MM.1S (cell line): ENCODE measurements around the gene SMYD5.
"Not testable (repeated sequence)": the region's sequence is repeated elsewhere in the genome, so short reads cannot be mapped to it uniquely, and the experiment has no call there.

Experiments used
- EZH2 ChIP-seq: fragments of 300-600 bp; sonication (generic); optimal IDR thresholded peaks from 2 replicates; pipeline ENCODE3; 2017; ENCODE audit warnings: low read depth, mild to moderate bottlenecking, antibody characterized with exemption, low read length, mixed read lengths
- TF ChIP-seq, protein P1 (sequence below): fragments of 300-600 bp; sonication (generic); IDR thresholded peaks from 2 replicates; pipeline ENCODE4 v1.5.1; 2016; ENCODE audit warnings: antibody characterized with exemption, low read length, mixed read lengths

DNA sequence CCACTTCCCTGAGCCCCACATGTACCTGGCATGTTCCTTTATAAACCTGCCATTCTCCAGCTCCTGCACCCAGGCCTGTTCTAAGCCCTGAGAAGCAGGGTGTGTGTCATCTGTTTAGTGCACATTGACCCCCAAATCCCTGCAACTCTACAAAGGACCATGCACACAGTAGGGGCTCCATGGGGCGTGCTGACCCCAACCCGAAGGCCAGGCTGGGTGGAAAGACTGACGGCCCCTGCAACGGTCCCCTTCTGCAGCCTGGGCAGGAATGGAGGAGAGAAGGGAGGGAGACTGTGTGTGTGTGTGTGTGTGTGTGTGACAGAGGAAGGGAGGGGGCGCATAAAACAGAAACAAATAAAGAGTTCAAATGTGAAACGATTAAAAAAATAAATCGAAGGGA lies 43.7 kb upstream of the SMYD5 start:
- TF ChIP-seq, protein P1, sequence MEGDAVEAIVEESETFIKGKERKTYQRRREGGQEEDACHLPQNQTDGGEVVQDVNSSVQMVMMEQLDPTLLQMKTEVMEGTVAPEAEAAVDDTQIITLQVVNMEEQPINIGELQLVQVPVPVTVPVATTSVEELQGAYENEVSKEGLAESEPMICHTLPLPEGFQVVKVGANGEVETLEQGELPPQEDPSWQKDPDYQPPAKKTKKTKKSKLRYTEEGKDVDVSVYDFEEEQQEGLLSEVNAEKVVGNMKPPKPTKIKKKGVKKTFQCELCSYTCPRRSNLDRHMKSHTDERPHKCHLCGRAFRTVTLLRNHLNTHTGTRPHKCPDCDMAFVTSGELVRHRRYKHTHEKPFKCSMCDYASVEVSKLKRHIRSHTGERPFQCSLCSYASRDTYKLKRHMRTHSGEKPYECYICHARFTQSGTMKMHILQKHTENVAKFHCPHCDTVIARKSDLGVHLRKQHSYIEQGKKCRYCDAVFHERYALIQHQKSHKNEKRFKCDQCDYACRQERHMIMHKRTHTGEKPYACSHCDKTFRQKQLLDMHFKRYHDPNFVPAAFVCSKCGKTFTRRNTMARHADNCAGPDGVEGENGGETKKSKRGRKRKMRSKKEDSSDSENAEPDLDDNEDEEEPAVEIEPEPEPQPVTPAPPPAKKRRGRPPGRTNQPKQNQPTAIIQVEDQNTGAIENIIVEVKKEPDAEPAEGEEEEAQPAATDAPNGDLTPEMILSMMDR = not testable (repeated sequence)
- TF ChIP-seq EZH2 = not testable (repeated sequence)
